ENCODE results near the gene TNS3.

TNS3 gene

DNA sequence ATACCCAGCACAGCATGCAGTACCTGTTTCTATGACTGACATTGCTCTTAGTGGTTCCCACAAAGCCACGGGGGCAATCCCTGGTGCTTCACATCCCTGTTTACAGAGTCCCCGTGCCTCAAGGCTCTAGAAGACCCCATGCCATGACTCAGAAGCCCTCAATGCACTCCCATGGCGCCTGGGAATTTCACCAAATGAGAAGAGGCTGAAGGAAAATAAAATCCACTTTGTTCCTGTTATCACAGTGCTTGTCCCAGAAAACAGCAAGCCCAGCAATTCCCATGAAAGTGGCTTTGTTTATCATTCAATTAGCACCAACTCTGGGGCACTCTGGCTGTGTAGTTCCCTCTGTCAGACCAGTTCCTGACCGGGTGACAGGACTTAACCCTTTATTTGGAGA is 268.3 kb downstream of the TNS3 start:
- H3K27ac ChIP-seq (replicated peaks): no peak overlapping the region
- no peaks in the 10 kb centered on the region for H3K27me3 ChIP-seq (ENCODE audit: insufficient read depth, poor library complexity, severe bottlenecking)
- H3K4me3 ChIP-seq (replicated peaks; ENCODE audit: insufficient read depth, low read length): no peak overlapping the region
- no peak for DNase-seq (ENCODE audit: low read depth in 1 of 2, low spot score in 1 of 2)
- TF ChIP-seq GABPA (IDR thresholded peaks at IDR 0.05; ENCODE audit: low read depth): no peak
- no peak for TF ChIP-seq POLR2AphosphoS5 (IDR thresholded peaks at IDR 0.05; ENCODE audit: low read depth)
- no peak for TF ChIP-seq SPI1 (IDR thresholded peaks at IDR 0.05; ENCODE audit: borderline replicate concordance, low read depth)
- TF ChIP-seq, protein P1, sequence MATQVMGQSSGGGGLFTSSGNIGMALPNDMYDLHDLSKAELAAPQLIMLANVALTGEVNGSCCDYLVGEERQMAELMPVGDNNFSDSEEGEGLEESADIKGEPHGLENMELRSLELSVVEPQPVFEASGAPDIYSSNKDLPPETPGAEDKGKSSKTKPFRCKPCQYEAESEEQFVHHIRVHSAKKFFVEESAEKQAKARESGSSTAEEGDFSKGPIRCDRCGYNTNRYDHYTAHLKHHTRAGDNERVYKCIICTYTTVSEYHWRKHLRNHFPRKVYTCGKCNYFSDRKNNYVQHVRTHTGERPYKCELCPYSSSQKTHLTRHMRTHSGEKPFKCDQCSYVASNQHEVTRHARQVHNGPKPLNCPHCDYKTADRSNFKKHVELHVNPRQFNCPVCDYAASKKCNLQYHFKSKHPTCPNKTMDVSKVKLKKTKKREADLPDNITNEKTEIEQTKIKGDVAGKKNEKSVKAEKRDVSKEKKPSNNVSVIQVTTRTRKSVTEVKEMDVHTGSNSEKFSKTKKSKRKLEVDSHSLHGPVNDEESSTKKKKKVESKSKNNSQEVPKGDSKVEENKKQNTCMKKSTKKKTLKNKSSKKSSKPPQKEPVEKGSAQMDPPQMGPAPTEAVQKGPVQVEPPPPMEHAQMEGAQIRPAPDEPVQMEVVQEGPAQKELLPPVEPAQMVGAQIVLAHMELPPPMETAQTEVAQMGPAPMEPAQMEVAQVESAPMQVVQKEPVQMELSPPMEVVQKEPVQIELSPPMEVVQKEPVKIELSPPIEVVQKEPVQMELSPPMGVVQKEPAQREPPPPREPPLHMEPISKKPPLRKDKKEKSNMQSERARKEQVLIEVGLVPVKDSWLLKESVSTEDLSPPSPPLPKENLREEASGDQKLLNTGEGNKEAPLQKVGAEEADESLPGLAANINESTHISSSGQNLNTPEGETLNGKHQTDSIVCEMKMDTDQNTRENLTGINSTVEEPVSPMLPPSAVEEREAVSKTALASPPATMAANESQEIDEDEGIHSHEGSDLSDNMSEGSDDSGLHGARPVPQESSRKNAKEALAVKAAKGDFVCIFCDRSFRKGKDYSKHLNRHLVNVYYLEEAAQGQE (IDR thresholded peaks at IDR 0.05; ENCODE audit: insufficient replicate concordance, low read depth): no peak
- TF ChIP-seq, protein P2, sequence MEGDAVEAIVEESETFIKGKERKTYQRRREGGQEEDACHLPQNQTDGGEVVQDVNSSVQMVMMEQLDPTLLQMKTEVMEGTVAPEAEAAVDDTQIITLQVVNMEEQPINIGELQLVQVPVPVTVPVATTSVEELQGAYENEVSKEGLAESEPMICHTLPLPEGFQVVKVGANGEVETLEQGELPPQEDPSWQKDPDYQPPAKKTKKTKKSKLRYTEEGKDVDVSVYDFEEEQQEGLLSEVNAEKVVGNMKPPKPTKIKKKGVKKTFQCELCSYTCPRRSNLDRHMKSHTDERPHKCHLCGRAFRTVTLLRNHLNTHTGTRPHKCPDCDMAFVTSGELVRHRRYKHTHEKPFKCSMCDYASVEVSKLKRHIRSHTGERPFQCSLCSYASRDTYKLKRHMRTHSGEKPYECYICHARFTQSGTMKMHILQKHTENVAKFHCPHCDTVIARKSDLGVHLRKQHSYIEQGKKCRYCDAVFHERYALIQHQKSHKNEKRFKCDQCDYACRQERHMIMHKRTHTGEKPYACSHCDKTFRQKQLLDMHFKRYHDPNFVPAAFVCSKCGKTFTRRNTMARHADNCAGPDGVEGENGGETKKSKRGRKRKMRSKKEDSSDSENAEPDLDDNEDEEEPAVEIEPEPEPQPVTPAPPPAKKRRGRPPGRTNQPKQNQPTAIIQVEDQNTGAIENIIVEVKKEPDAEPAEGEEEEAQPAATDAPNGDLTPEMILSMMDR (IDR thresholded peaks at IDR 0.05; ENCODE audit: insufficient read depth, low read length): no peak

DNA sequence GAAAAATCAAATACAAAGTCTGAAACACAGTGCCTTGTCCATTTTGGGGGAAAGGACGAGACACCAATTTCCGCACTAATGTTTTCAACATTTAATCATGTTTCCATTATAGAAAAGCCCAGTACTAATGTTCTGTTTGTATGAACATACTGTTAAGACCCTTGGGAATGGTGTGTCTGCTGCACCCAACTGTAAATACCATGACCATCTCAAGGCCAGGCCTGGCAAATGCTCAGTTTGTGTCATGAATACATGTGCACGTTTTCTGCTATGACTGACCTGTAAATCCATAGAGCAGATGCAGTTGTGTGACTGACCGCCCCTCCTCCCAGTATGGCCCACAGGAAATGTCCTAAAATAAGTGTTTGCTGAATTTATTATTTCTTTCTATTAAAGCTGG is 270.0 kb downstream of the TNS3 start:
- no peak for DNase-seq (ENCODE audit: low read depth in 1 of 2, low spot score in 1 of 2)
- no peak for TF ChIP-seq POLR2AphosphoS5 (IDR thresholded peaks at IDR 0.05; ENCODE audit: low read depth)
- no peak overlapping the region for H3K27ac ChIP-seq (replicated peaks)
- no peak overlapping the region for H3K4me3 ChIP-seq (replicated peaks; ENCODE audit: insufficient read depth, low read length)
- H3K27me3 ChIP-seq (ENCODE audit: insufficient read depth, poor library complexity, severe bottlenecking): no peaks in the 10 kb centered on the region

DNA sequence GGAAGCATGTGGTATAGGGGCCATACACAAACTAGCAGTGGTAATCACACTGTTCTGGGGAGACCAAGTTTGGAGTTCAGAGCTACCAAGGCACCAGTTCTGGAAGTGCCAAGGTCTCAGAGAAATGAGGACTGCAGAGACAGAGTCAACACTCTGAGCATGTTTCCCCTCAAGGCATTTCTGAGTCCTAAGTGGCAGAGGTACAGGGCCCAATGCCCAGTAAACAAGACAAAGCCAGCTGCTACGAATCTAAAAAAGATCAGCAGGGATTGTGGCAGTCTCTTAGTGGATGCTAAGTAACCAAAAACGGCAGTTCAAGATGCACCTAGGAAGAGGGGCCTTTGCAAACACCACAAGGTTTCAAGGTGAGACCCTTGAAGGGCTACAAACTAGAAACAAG is 271.9 kb downstream of the TNS3 start:
- H3K4me3 ChIP-seq (replicated peaks; ENCODE audit: insufficient read depth, low read length): no peak overlapping the region
- no peak for TF ChIP-seq SPI1 (IDR thresholded peaks at IDR 0.05; ENCODE audit: borderline replicate concordance, low read depth)
- no peak for DNase-seq (ENCODE audit: low read depth in 1 of 2, low spot score in 1 of 2)
- no peaks in the 10 kb centered on the region for H3K27me3 ChIP-seq (ENCODE audit: insufficient read depth, poor library complexity, severe bottlenecking)
- H3K27ac ChIP-seq (replicated peaks): no peak overlapping the region

DNA sequence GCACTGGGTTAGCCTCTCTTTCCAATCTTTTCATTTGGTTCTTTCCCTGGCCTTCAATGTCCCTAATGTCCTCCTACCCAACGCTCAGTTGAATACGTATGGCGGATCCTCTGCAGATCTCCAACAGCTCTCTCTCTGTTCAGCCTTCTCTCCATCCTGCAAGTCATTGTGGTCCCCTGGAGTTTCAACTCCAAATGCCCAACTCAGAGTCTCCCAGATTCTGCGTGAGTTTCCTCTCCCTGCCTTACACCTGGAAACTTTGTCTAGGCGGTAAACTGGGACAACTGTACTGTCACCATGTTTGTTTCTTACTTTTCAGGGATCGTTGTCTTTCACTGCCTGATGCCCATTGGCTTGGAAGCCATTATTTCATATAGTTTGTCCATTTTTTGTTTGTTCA is 273.1 kb downstream of the TNS3 start:
- no peak for DNase-seq (ENCODE audit: low read depth in 1 of 2, low spot score in 1 of 2)
- no peaks in the 10 kb centered on the region for H3K27me3 ChIP-seq (ENCODE audit: insufficient read depth, poor library complexity, severe bottlenecking)
- no peak overlapping the region for H3K4me3 ChIP-seq (replicated peaks; ENCODE audit: insufficient read depth, low read length)
- TF ChIP-seq, protein P2 (IDR thresholded peaks at IDR 0.05; ENCODE audit: insufficient read depth, low read length): no peak
- no peak for TF ChIP-seq GABPA (IDR thresholded peaks at IDR 0.05; ENCODE audit: low read depth)
- TF ChIP-seq SPI1 (IDR thresholded peaks at IDR 0.05; ENCODE audit: borderline replicate concordance, low read depth): no peak
- no peak for TF ChIP-seq POLR2AphosphoS5 (IDR thresholded peaks at IDR 0.05; ENCODE audit: low read depth)
- TF ChIP-seq, protein P1 (IDR thresholded peaks at IDR 0.05; ENCODE audit: insufficient replicate concordance, low read depth): no peak
- no peak overlapping the region for H3K27ac ChIP-seq (replicated peaks)

DNA sequence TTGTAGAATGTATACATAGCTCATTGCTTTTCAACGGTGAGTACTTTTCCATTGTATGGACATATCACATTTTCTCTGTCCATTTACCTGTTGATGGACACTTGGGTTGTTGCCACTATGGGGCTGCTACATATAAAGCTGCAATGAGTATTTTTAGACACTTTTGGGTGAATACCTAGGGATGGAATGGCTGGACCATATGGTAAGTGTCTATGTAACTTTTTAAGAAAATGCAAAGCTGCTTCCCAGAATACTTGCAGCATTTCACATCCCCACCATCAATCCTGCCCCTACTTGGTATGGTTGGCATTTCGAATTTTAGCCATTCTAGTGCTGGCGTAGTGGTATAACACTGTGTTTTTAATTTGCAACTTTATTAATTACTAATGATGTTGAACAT is 274.6 kb downstream of the TNS3 start:
- TF ChIP-seq POLR2AphosphoS5 (IDR thresholded peaks at IDR 0.05; ENCODE audit: low read depth): no peak
- TF ChIP-seq, protein P2 (IDR thresholded peaks at IDR 0.05; ENCODE audit: insufficient read depth, low read length): no peak
- TF ChIP-seq GABPA (IDR thresholded peaks at IDR 0.05; ENCODE audit: low read depth): no peak
- TF ChIP-seq SPI1 (IDR thresholded peaks at IDR 0.05; ENCODE audit: borderline replicate concordance, low read depth): no peak
- TF ChIP-seq, protein P1 (IDR thresholded peaks at IDR 0.05; ENCODE audit: insufficient replicate concordance, low read depth): no peak

More for the DNA sequence above, 274.6 kb downstream of the TNS3 start:
- no peak for DNase-seq (ENCODE audit: low read depth in 1 of 2, low spot score in 1 of 2)
- Histone ChIP-seq H3K27me3 (ENCODE audit: insufficient read depth, poor library complexity, severe bottlenecking) (no peaks in the 10 kb centered on the region), H3K27ac (replicated peaks) (no peak overlapping the region), H3K4me3 (replicated peaks; ENCODE audit: insufficient read depth, low read length) (no peak overlapping the region)

All from HL-60 (cell line).